ENCODE results near the gene GAP43. TPM values are rescaled to one million over a fixed set of nuclear protein-coding genes. Genes with fewer than 3 reads are reported as not detected.
A peak's percentile ranks its signal among the peaks of the same experiment; 100 is the strongest.

The GAP43 gene
- total RNA-seq, 2 donors from 2014 or later, result not detected

- DNase-seq (no peak), ATAC-seq (no peak)
- H3K4me1 Mint-ChIP-seq, result peaks cover 28% of the 10 kb centered on the region
- no peaks in the 10 kb centered on the region for H3K27me3 Mint-ChIP-seq
- H3K4me3 Mint-ChIP-seq, result peak overlapping the region; percentile 96
- no peaks in the 10 kb centered on the region for H3K36me3 Mint-ChIP-seq (ENCODE audit: low read depth)
- no peaks in the 10 kb centered on the region for H3K9me3 ChIP-seq (ENCODE audit: control insufficient read depth, low read length, poor library complexity, severe bottlenecking)
- peak overlapping the region; percentile 99 for H3K27ac Mint-ChIP-seq
These were observed 36.2 kb downstream of the GAP43 start for GRCh38 chr3:115659253-115660220.

DNA sequence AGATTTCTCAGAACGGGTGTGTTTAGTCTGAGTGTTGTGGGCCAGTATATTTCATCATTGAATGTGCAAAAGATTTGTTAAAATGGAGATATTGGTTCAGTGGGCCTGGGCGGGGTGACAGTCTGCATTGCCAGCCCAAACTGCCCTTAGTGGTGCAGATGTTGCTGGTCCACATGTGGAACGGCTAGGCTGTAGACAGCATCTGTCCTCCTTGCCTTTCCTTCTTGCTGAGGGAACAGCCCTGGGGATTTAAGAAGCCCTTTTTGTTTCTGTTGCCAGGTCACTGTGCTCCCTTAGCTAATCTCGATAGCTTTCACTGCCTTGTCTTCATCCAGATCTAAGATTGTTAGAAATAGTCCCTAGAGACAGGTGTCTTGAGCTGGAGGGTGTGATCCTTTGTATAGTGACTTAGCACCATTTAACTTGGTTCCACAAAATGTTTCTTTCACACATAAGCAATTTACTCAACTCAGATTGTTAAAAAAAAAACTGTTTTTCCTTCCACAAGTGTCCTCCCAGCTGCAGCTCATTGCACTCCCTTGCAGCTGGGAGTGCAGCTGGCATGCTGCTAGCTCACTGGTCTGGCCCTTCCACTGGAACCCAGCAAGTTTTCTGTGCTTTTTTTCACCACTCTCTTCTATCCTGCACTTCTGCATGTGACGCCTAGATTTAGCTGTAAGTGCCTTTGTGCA lies 37.5 kb downstream of the GAP43 start:
- ATAC-seq (no peak), DNase-seq (no peak)
- H3K9me3 ChIP-seq (ENCODE audit: control insufficient read depth, low read length, poor library complexity, severe bottlenecking), result no peaks in the 10 kb centered on the region
- Mint-ChIP-seq H3K4me1 (peaks cover 28% of the 10 kb centered on the region), H3K36me3 (ENCODE audit: low read depth) (no peaks in the 10 kb centered on the region), H3K4me3 (no peak overlapping the region), H3K27me3 (no peaks in the 10 kb centered on the region), H3K27ac (peak overlapping the region; percentile 19)

- DNase-seq (no peak), ATAC-seq (no peak)
- H3K27me3 Mint-ChIP-seq, result no peaks in the 10 kb centered on the region
- no peak overlapping the region for H3K27ac Mint-ChIP-seq
- no peaks in the 10 kb centered on the region for H3K9me3 ChIP-seq (ENCODE audit: control insufficient read depth, low read length, poor library complexity, severe bottlenecking)
- H3K4me3 Mint-ChIP-seq, result no peak overlapping the region
- H3K4me1 Mint-ChIP-seq, result peaks cover 26% of the 10 kb centered on the region
- H3K36me3 Mint-ChIP-seq (ENCODE audit: low read depth), result no peaks in the 10 kb centered on the region
These were observed 39.0 kb downstream of the GAP43 start for GRCh38 chr3:115662356-115662755.

DNA sequence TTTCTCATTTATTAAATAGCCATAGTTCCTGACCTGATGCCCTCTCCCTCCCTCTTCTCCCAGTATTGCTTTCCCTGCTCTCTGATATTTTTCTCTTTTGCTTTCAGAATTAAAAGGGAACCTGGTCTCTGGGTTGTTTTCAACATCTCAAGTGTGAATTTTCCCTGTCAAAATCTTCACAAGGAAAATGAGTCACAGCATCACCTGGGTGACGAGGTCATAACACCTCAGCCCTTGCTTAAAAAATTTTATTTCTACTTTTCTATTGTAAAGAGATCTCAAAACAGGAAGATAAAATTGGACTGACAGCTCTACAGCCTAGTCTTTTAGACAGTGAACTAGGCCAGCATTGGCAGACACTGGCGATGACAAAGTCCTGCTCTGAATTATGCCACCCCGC lies 40.1 kb downstream of the GAP43 start:
- Mint-ChIP-seq H3K27me3 (no peaks in the 10 kb centered on the region), H3K36me3 (ENCODE audit: low read depth) (no peaks in the 10 kb centered on the region), H3K4me3 (no peak overlapping the region), H3K27ac (peak overlapping the region; percentile 32), H3K4me1 (peaks cover 23% of the 10 kb centered on the region)
- ATAC-seq, result no peak
- no peaks in the 10 kb centered on the region for H3K9me3 ChIP-seq (ENCODE audit: control insufficient read depth, low read length, poor library complexity, severe bottlenecking)
- DNase-seq, result no peak

DNA sequence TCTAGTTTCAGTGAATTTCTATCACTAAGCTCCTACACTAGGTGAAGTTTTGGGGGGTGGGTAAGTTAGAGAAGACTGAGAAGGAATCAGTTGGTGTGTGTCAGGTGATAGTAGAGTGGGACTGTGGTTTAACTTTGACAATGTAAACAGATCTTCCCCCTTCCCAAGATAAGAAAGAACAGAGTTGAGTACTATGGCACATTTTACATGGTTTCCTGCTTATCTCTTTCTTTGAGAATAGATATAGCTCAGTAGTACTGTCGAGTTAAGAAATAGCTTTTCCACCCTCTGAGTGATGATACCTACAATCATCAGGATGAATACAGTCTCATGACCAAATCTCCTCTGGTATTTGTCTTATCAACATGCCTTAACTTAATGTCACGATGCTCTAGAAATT lies 42.8 kb downstream of the GAP43 start:
- ATAC-seq (no peak), DNase-seq (no peak)
- Mint-ChIP-seq H3K4me3 (no peak overlapping the region), H3K27ac (no peak overlapping the region), H3K36me3 (ENCODE audit: low read depth) (no peaks in the 10 kb centered on the region), H3K27me3 (no peaks in the 10 kb centered on the region), H3K4me1 (peaks cover 6% of the 10 kb centered on the region)
- H3K9me3 ChIP-seq (ENCODE audit: control insufficient read depth, low read length, poor library complexity, severe bottlenecking), result no peaks in the 10 kb centered on the region

DNA sequence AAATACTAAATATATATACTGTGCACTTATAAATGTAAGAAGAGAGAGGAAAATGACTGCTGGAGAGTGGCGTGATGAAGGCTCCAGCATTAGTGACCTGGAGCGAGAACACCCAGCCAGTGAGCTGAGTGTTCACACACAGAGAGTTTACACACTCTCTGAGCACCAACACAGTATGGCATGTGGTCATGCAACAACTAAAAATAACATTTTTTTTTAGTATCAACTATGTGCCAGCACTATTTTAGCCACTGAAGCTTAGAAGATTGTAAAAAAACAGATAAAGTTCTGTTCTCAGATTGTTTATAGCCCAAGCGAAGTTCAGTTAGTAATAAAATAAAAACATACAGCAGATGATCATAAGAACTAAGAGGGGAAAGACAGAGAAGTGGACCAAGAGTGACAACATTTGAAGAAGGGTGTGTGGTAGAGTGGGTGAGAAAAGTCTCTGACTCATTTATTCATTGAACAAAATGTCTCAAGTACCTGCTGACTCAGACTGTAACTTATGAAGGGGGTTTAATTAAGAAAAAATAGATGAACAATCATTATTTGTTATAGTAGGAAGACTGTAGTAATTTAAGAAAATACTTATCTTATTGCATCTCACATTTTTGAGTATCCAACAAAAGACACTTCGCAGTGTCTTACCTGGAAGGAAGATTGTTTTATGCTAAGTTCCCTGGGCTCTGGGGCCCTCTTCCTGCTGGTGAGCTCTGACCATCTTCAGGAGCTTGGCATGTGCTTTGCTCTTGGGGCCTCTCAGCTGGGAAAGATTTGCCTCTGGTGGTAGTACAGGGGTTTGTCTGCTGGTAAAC lies 43.8 kb downstream of the GAP43 start:
- H3K4me1 Mint-ChIP-seq, result peaks cover 5% of the 10 kb centered on the region
- no peak for DNase-seq
- no peak overlapping the region for H3K4me3 Mint-ChIP-seq
- no peaks in the 10 kb centered on the region for H3K9me3 ChIP-seq (ENCODE audit: control insufficient read depth, low read length, poor library complexity, severe bottlenecking)
- H3K27ac Mint-ChIP-seq, result no peak overlapping the region
- ATAC-seq, result no peak
- H3K36me3 Mint-ChIP-seq (ENCODE audit: low read depth), result no peaks in the 10 kb centered on the region
- no peaks in the 10 kb centered on the region for H3K27me3 Mint-ChIP-seq

GRCh38 chr3:115667738-115668065 lies 44.4 kb downstream of the GAP43 start:
- Mint-ChIP-seq H3K36me3 (ENCODE audit: low read depth) (no peaks in the 10 kb centered on the region), H3K4me1 (peaks cover 8% of the 10 kb centered on the region), H3K27me3 (peaks cover 2% of the 10 kb centered on the region), H3K27ac (no peak overlapping the region), H3K4me3 (no peak overlapping the region)
- ATAC-seq (no peak), DNase-seq (no peak)
- no peaks in the 10 kb centered on the region for H3K9me3 ChIP-seq (ENCODE audit: control insufficient read depth, low read length, poor library complexity, severe bottlenecking)

DNA sequence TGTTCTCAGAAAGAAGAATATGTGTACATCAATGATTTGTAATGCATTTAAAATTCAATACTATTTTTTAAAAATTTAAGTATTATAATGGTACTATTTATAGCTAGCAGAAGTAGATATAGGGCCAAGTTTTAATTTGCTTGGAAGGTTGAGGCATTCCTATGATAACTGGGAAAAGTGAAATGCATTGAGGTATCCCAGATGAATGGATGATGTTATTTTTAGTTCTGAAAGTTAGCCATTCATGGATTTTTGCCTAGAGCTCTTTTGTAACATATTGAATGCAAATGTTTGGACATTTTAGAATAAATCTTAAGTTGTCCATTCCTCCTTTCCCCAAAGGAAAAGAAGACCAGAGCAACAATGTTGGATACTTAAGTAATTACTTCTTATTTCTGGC lies 47.6 kb downstream of the GAP43 start:
- no peaks in the 10 kb centered on the region for H3K9me3 ChIP-seq (ENCODE audit: control insufficient read depth, low read length, poor library complexity, severe bottlenecking)
- H3K27me3 Mint-ChIP-seq, result peaks cover 11% of the 10 kb centered on the region
- H3K4me3 Mint-ChIP-seq, result no peak overlapping the region
- peaks cover 9% of the 10 kb centered on the region for H3K4me1 Mint-ChIP-seq
- ATAC-seq (no peak), DNase-seq (no peak)
- H3K36me3 Mint-ChIP-seq (ENCODE audit: low read depth), result no peaks in the 10 kb centered on the region
- no peak overlapping the region for H3K27ac Mint-ChIP-seq

- DNase-seq (no peak), ATAC-seq (no peak)
- peaks cover 21% of the 10 kb centered on the region for H3K27me3 Mint-ChIP-seq
- H3K9me3 ChIP-seq (ENCODE audit: control insufficient read depth, low read length, poor library complexity, severe bottlenecking), result no peaks in the 10 kb centered on the region
- no peak overlapping the region for H3K4me3 Mint-ChIP-seq
- H3K4me1 Mint-ChIP-seq, result peaks cover 6% of the 10 kb centered on the region
- no peaks in the 10 kb centered on the region for H3K36me3 Mint-ChIP-seq (ENCODE audit: low read depth)
- H3K27ac Mint-ChIP-seq, result no peak overlapping the region
These were observed 48.6 kb downstream of the GAP43 start for GRCh38 chr3:115671761-115672455.

DNA sequence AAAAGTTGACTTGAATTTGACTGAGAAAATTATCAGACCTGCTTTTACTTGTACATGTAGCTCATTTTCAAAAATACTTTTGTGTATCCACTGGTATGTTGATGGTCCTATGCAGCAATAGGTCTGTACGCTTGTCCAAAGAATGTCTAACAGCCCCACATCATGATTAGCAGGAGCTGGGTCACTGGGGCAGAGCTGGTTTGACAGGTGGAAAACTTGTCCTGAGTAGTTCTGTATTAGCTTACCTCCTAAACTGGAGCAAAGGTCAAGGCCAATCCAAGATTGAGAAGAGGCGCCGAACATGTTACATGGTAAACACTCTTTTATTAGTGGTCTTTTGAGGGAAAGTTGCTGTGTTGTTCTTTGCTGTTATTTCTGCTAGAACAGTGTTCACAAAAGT lies 50.6 kb downstream of the GAP43 start:
- no peak overlapping the region for H3K27ac Mint-ChIP-seq
- H3K4me3 Mint-ChIP-seq, result no peak overlapping the region
- H3K27me3 Mint-ChIP-seq, result peaks cover 26% of the 10 kb centered on the region
- ATAC-seq, result no peak
- no peak for DNase-seq
- H3K9me3 ChIP-seq (ENCODE audit: control insufficient read depth, low read length, poor library complexity, severe bottlenecking), result no peaks in the 10 kb centered on the region
- peaks cover 3% of the 10 kb centered on the region for H3K4me1 Mint-ChIP-seq
- no peaks in the 10 kb centered on the region for H3K36me3 Mint-ChIP-seq (ENCODE audit: low read depth)

GRCh38 chr3:115676336-115676735 lies 53.0 kb downstream of the GAP43 start:
- Mint-ChIP-seq H3K36me3 (ENCODE audit: low read depth) (no peaks in the 10 kb centered on the region), H3K27me3 (peaks cover 43% of the 10 kb centered on the region), H3K4me3 (no peak overlapping the region), H3K27ac (no peak overlapping the region), H3K4me1 (peaks cover 5% of the 10 kb centered on the region)
- ATAC-seq (no peak), DNase-seq (no peak)
- H3K9me3 ChIP-seq (ENCODE audit: control insufficient read depth, low read length, poor library complexity, severe bottlenecking), result no peaks in the 10 kb centered on the region

- Mint-ChIP-seq H3K36me3 (ENCODE audit: low read depth) (no peaks in the 10 kb centered on the region), H3K27me3 (peaks cover 51% of the 10 kb centered on the region)
These were observed 57.6 kb downstream of the GAP43 start for GRCh38 chr3:115680803-115681345.

More at GRCh38 chr3:115680803-115681345, 57.6 kb downstream of the GAP43 start:
- no peaks in the 10 kb centered on the region for H3K9me3 ChIP-seq (ENCODE audit: control insufficient read depth, low read length, poor library complexity, severe bottlenecking)
- no peak for DNase-seq
- ATAC-seq, result no peak
- Mint-ChIP-seq H3K4me3 (no peak overlapping the region), H3K27ac (no peak overlapping the region), H3K4me1 (peaks cover 5% of the 10 kb centered on the region)
